Smooth muscle cell (in vitro differentiated cells): ENCODE data around the gene ANKRD36B. TPM values are rescaled to one million over a fixed set of nuclear protein-coding genes. Genes with fewer than 3 reads are reported as not detected.
"Not testable (repeated sequence)": the region's sequence is repeated elsewhere in the genome, so short reads cannot be mapped to it uniquely, and the experiment has no call there.

ENCODE experiments used
- DNase-seq: peaks from one replicate; lab custom pipeline; 2025; ENCODE audit not compliant: unreplicated experiment; lab: John Stamatoyannopoulos, UW
- H2AFZ ChIP-seq: fragments of 200-600 bp; sonication (generic); 2 replicates; pipeline ENCODE4 v1.6.0; 2016; ENCODE audit warnings: antibody characterized with exemption, low read depth, mild to moderate bottlenecking
- H3F3A ChIP-seq: fragments of 200-600 bp; sonication (generic); 2 replicates; pipeline ENCODE4 v1.6.0; 2017; ENCODE audit warnings: antibody characterized with exemption, low read depth
- H3K27ac ChIP-seq: fragments of 200-600 bp; sonication (generic); 2 replicates; pipeline ENCODE4 v1.5.1; 2016; ENCODE audit warnings: low read depth, mild to moderate bottlenecking
- H3K27me3 ChIP-seq: fragments of 200-600 bp; sonication (generic); 2 replicates; pipeline ENCODE4 v1.6.1; 2016; ENCODE audit warnings: low read depth, mild to moderate bottlenecking
- H3K36me3 ChIP-seq: fragments of 200-600 bp; sonication (generic); 2 replicates; pipeline ENCODE4 v1.5.1; 2016; ENCODE audit warnings: low read depth
- H3K4me1 ChIP-seq: fragments of 200-600 bp; sonication (generic); 2 replicates; pipeline ENCODE4 v1.5.1; 2016; ENCODE audit warnings: low read depth
- H3K4me2 ChIP-seq: fragments of 200-600 bp; sonication (generic); 2 replicates; pipeline ENCODE4 v1.6.0; 2016; ENCODE audit warnings: mild to moderate bottlenecking
- H3K4me3 ChIP-seq: fragments of 200-600 bp; sonication (generic); 2 replicates; pipeline ENCODE4 v1.5.1; 2016; ENCODE audit warnings: mild to moderate bottlenecking
- H3K79me2 ChIP-seq: fragments of 200-600 bp; sonication (generic); 2 replicates; pipeline ENCODE4 v1.6.0; 2016; ENCODE audit warnings: low read depth, mild to moderate bottlenecking
- H3K9ac ChIP-seq: fragments of 200-600 bp; sonication (generic); 2 replicates; pipeline ENCODE4 v1.6.0; 2016; ENCODE audit warnings: low read depth
- H3K9me3 ChIP-seq: fragments of 200-600 bp; sonication (generic); replicated peaks from 2 replicates; pipeline ENCODE4 v1.5.1; 2016; ENCODE audit warnings: low read depth
- H4K20me1 ChIP-seq: fragments of 200-600 bp; sonication (generic); 2 replicates; pipeline ENCODE4 v1.6.0; 2016; ENCODE audit warnings: low read depth
- CTCF ChIP-seq: fragments of 200-600 bp; sonication (generic); IDR thresholded peaks from 2 replicates; pipeline ENCODE4 v1.5.1; 2017; ENCODE audit warnings: borderline replicate concordance, mild to moderate bottlenecking, antibody characterized with exemption; ENCODE audit not compliant: insufficient read depth, poor library complexity, severe bottlenecking
- WGBS: methylation state at CpG from one replicate; pipeline ENCODE4 v1.1.7; 2016; ENCODE audit warnings: low lambda C conversion rate; 5-methylcytosine and 5-hydroxymethylcytosine counted together
- polyA plus RNA-seq: library from polyadenylated mRNA; unstranded; fragments of >200 nt; fragmentation: Nextera tagmentation; extraction: Ambion mirVana; gene quantifications from 2 replicates; pipeline ENCODE4 v1.2.1, GENCODE V29; 2016
- total RNA-seq: library from RNA; depleted of rRNA; stranded (reverse); fragments of >200 nt; gene quantifications from 2 replicates; pipeline ENCODE4 v1.2.3, GENCODE V29; 2014

ANKRD36B gene
- total and polyA plus RNA-seq, 2 experiments from 2014 or later = 13.9 to 16.9 TPM

DNA sequence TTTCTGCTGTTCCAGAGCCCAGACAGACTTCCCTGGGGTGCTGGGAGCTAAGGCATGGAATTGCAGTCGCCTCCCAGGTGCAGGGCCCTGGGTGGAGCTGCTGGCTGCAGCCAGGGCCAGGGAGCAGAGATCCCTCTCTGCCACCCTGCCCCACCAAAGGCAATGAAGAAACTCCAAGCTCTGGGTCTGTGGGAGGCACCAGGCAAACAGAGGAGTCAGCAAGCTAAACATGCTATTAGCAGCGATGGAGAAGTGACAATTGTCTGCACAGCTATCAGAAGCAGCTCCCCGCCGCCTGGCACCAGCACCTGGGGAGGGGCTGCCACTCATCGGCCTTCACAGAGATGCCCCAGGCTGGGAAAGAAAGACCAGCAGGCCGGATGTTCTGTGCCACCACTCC is 28.2 kb upstream of the ANKRD36B start:
- TF ChIP-seq CTCF = no peak
- 97% methylated on average over 6 of the region's 6 CpGs for WGBS

GRCh38 chr2:97615746-97616145 is 26.1 kb upstream of the ANKRD36B start:
- 80% methylated on average over 2 of the region's 8 CpGs for WGBS
- H3K79me2 ChIP-seq = not testable (repeated sequence)

More for the DNA sequence above, 28.2 kb upstream of the ANKRD36B start:
- Histone ChIP-seq H3K9ac (no peak overlapping the region), H3K79me2 (no peaks in the 10 kb centered on the region), H3K27me3 (no peaks in the 10 kb centered on the region), H3K36me3 (no peaks in the 10 kb centered on the region), H3K4me3 (no peak overlapping the region), H2AFZ (no peak overlapping the region), H4K20me1 (no peaks in the 10 kb centered on the region), H3F3A (no peaks in the 10 kb centered on the region), H3K4me2 (no peak overlapping the region), H3K27ac (no peak overlapping the region), H3K9me3 (no peaks in the 10 kb centered on the region), H3K4me1 (no peaks in the 10 kb centered on the region)
- DNase-seq = no peak

GRCh38 chr2:97611895-97612294 is 22.2 kb upstream of the ANKRD36B start:
- H4K20me1 ChIP-seq, H3K4me1 ChIP-seq, H3K9ac ChIP-seq, H3K36me3 ChIP-seq, H3K27ac ChIP-seq, H3K9me3 ChIP-seq, H3K4me2 ChIP-seq, H2AFZ ChIP-seq, H3K79me2 ChIP-seq, H3F3A ChIP-seq, H3K27me3 ChIP-seq, DNase-seq, H3K4me3 ChIP-seq: not testable (repeated sequence)
- WGBS = 100% methylated on average over 1 of the region's 7 CpGs

More at GRCh38 chr2:97615746-97616145, 26.1 kb upstream of the ANKRD36B start:
- not testable (repeated sequence) for H3K36me3 ChIP-seq, H3K4me1 ChIP-seq, H3K9ac ChIP-seq, H3K4me2 ChIP-seq, H3K4me3 ChIP-seq, H3K9me3 ChIP-seq, H3K27ac ChIP-seq, H3K27me3 ChIP-seq, H2AFZ ChIP-seq, H4K20me1 ChIP-seq, H3F3A ChIP-seq, DNase-seq

- not testable (repeated sequence) for DNase-seq
- WGBS = 89% methylated on average over 4 of the region's 4 CpGs
These were observed 19.1 kb upstream of the ANKRD36B start for GRCh38 chr2:97608745-97609144.

DNA sequence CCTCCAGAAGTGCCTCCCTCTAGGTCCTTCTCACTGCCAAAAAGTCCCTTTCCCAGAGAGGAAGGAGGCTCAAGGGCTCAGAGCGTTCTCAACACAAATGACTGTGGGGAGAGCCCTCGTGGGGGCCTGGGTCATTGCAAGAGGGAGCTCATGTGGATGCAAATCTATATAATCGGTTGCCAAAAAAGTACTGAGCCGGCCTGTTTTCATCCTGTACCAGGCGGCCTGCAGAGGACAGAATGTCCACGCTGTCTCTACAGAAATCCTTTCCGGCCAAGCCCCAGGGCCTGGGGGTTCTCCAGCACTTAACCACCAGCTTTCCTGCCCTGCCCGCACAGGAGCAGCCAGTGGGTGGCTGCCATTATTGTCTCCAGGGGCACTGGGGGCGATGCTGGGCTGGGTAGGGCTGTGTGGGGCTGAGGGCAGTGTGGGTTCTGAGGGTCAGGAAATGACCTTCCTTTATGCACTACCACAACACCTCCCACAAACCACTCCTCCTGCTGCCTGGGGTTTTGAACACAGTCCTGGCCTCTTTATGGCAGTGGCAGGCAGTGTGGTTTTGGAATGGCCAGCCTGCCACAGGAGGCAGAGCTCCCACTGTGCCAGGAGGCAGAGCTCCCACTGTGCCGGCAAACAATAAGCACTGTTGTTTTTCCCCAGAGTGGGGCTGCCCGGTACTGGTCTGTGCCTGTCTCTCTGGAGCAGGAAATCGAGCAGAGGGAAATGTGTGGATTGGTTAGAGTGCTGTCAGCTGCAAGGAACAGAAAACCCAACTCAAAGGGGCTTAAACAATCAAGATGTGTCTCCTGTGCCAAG is 16.1 kb upstream of the ANKRD36B start:
- not testable (repeated sequence) for H3K36me3 ChIP-seq, H3K27ac ChIP-seq, H2AFZ ChIP-seq, H3K9me3 ChIP-seq, H3F3A ChIP-seq, H3K27me3 ChIP-seq, H3K4me3 ChIP-seq, H3K4me2 ChIP-seq, H3K9ac ChIP-seq, H3K4me1 ChIP-seq, H3K79me2 ChIP-seq, H4K20me1 ChIP-seq, DNase-seq
- 64% methylated on average over 2 of the region's 12 CpGs for WGBS

More at GRCh38 chr2:97608745-97609144, 19.1 kb upstream of the ANKRD36B start:
- H3K36me3 ChIP-seq, H3K9ac ChIP-seq, H3K79me2 ChIP-seq, H3K27ac ChIP-seq, H3K27me3 ChIP-seq, H3K4me3 ChIP-seq, H2AFZ ChIP-seq, H3F3A ChIP-seq, H4K20me1 ChIP-seq, H3K4me2 ChIP-seq, H3K9me3 ChIP-seq, H3K4me1 ChIP-seq: not testable (repeated sequence)

DNA sequence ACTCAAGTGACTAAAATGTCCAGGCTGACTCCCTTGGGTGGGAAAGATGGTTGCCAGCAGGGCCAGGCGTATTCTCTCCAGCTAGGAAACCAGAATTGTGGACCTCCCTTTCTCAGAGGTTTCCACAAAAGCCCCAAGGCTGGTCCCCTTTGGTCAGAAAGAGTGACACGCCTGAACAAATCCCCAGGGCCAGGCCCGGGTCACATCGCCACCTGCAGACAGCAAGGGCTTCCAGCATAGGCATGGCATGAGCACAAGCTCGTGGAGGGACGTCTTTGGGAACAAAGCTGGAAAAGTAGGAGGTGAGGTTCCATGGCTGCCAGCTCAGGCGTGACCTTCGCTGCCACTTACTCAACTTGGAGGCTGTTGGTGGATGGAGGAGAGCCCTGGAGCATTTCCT is 15.4 kb upstream of the ANKRD36B start:
- H3K27me3 ChIP-seq, H3K79me2 ChIP-seq, H2AFZ ChIP-seq, H3K9ac ChIP-seq, H3K4me1 ChIP-seq, H3K4me3 ChIP-seq, DNase-seq, H4K20me1 ChIP-seq, H3F3A ChIP-seq, H3K9me3 ChIP-seq, H3K27ac ChIP-seq, H3K36me3 ChIP-seq, H3K4me2 ChIP-seq: not testable (repeated sequence)
- WGBS = 84% methylated on average over 6 of the region's 8 CpGs

GRCh38 chr2:97601537-97601936 is 11.9 kb upstream of the ANKRD36B start:
- H3K4me3 ChIP-seq, H3K4me2 ChIP-seq, H3K27ac ChIP-seq, H4K20me1 ChIP-seq, H3F3A ChIP-seq, H3K36me3 ChIP-seq, H3K9ac ChIP-seq, H3K9me3 ChIP-seq, H3K27me3 ChIP-seq, H3K79me2 ChIP-seq, H2AFZ ChIP-seq, H3K4me1 ChIP-seq, DNase-seq: not testable (repeated sequence)
- 90% methylated on average over 7 of the region's 10 CpGs for WGBS

- not testable (repeated sequence) for H3K79me2 ChIP-seq, H3K4me3 ChIP-seq, H3K27ac ChIP-seq, H3K36me3 ChIP-seq, H4K20me1 ChIP-seq, DNase-seq, H3K4me1 ChIP-seq, H2AFZ ChIP-seq, H3K4me2 ChIP-seq, H3K9ac ChIP-seq, H3K27me3 ChIP-seq, H3F3A ChIP-seq, H3K9me3 ChIP-seq
- 94% methylated on average over 4 of the region's 4 CpGs for WGBS
These were observed 6.5 kb upstream of the ANKRD36B start for GRCh38 chr2:97596180-97596579.
